Fibroblast of skin of scalp (primary cell): ENCODE measurements around the gene DTX3.
"Not testable (repeated sequence)": the region's sequence is repeated elsewhere in the genome, so short reads cannot be mapped to it uniquely, and the experiment has no call there.

Experiments used
- DNase-seq: peaks from one replicate; pipeline ENCODE4 v3.0.0-alpha.2; 2013

DTX3 gene

GRCh38 chr12:57632958-57633840 is 28.6 kb downstream of the DTX3 start, which contains the start of gene B4GALNT1:
TSS of gene B4GALNT1 (minus strand) at chr12:57633201. CDS start at chr12:57632132, 1,069 bp downstream.
- DNase-seq, result peak; percentile 61

GRCh38 chr12:57636731-57637130 is 32.1 kb downstream of the DTX3 start:
- not testable (repeated sequence) for DNase-seq

DNA sequence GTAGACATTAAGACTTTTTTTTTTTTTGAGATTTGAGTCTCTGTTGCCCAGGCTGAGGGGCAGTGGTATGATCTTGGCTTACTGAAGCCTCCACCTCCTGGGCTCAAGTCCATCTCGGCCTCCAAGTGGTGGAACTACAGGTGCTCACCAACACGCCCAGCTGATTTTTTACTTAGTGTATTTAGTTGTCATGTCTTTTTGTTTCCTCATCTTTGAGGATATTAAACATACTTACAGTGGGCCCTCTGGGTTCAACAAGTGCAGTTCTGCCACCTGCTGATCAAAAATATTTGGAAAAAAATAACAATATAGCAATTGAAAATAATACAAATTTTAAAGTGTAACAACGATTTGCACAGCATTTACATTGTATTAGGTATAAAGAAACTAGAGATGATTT is 32.7 kb downstream of the DTX3 start:
- no peak for DNase-seq

GRCh38 chr12:57638096-57638495 is 33.5 kb downstream of the DTX3 start:
- DNase-seq, result no peak

- no peak for DNase-seq
Measured at GRCh38 chr12:57640175-57641042, 35.8 kb downstream of the DTX3 start.

- DNase-seq, result no peak
Measured at GRCh38 chr12:57641699-57642442, 37.2 kb downstream of the DTX3 start.

- not testable (repeated sequence) for DNase-seq
Measured at GRCh38 chr12:57645990-57646658, 41.5 kb downstream of the DTX3 start.

DNA sequence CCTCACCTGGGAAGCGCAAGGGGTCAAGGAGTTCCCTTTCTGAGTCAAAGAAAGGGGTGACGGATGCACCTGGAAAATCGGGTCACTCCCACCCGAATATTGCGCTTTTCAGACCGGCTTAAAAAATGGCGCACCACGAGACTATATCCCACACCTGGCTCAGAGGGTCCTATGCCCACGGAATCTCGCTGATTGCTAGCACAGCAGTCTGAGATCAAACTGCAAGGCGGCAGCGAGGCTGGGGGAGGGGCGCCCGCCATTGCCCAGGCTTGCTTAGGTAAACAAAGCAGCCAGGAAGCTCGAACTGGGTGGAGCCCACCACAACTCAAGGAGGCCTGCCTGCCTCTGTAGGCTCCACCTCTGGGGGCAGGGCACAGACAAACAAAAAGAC is 42.0 kb downstream of the DTX3 start:
- not testable (repeated sequence) for DNase-seq

DNA sequence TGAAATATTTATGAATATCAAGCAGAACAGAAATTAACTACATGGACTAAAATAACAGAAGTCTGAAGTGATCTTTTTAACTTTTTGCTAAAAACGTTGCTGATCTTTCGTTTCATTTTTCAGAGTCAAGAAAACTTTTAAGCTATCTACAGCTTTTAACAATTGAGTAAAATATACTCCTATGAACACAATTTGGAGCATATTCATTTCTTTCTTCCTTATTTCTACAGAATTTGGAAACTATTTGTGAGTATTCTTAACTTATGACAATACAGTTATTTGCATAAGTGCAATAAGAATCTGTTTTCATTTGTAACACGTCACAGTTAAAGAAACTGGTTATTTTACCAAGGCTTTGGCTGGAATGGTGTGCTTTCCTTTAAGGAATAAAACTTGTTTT is 49.4 kb downstream of the DTX3 start:
- no peak for DNase-seq

DNA sequence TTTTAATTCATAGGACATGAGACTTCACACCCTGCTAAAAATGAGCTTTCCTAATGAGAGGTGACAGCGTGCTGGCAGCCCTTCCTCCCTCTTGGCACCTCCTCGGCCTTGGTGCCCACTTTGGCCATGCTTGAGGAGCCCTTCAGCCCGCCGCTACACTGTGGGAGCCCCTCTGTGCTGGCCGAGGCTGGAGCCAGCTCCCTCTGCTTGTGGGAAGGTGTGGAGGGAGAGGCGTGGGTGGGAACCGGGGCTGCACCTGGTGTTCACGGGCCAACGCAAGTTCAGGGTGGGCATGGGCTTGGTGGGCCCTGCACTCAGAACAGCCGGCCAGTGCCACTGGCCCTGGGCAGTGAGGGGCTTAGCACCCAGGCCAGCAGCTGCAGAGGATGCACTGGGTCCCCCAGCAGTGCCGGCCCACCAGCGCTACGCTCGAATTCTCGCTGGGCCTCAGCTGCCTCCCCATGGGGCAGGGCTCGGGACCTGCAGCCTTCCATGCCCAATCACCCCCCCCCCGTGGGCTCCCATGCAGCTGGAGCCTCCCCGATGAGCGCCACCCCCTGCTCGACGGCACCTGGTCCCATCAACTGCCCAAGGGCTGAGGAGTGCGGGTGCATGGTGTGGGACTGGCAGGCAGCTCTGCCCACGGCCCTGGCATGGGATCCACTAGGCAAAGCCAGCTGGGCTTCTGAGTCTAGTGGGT is 51.1 kb downstream of the DTX3 start:
- no peak for DNase-seq

DNA sequence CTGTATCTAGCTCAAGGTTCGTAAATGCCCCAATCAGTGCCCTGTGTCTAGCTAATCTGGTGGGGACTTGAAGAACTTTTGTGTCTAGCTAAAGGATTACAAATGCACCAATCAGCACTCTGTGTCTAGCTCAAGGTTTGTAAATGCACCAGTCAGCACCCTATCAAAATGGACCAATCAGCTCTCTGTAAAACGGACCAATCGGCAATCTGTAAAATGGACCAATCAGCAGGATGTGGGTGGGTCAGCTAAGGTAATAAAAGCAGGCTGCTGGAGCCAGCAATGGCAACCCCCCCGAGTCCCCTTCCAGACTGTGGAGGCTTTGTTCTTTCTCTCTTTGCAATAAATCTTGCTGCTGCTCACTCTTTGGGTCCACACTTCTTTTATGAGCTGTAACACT is 51.8 kb downstream of the DTX3 start:
- DNase-seq, result not testable (repeated sequence)

- no peak for DNase-seq
Measured at GRCh38 chr12:57657744-57658143, 53.1 kb downstream of the DTX3 start.

- DNase-seq, result no peak
Measured at GRCh38 chr12:57658890-57659289, 54.3 kb downstream of the DTX3 start.
